HG03139 (cell line): ENCODE data around the gene RBM8A.
"Not testable (repeated sequence)": the region's sequence is repeated elsewhere in the genome, so short reads cannot be mapped to it uniquely, and the experiment has no call there.

Experiments used
- ATAC-seq: cut with Tn5 transposase; IDR thresholded peaks from one replicate; pipeline ENCODE4 v1.9.1; 2021; ENCODE audit not compliant: unreplicated experiment

RBM8A gene

GRCh38 chr1:145956781-145957442 is 29.6 kb upstream of the RBM8A start:
- ATAC-seq = no peak

GRCh38 chr1:145956361-145956760 is 29.1 kb upstream of the RBM8A start:
- ATAC-seq = no peak

DNA sequence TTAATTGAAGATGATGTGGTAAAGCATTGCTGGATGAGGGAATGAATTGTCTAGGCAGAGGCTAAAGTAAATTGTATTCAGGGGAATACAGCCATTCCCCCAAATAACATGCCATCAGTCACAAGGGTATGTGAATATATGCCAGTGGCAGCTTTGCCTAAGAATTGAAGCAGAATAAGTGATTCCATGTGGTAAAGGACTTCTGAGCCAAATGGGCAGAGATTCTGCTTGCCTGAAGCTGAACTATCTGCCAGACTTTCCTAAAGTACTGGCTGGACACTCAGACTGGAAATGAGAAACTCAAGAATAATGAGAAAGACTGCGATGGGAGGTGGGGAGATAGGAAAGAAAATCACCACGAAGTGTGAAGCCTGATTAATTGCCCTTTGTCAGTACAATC is 28.2 kb upstream of the RBM8A start:
- ATAC-seq = no peak

DNA sequence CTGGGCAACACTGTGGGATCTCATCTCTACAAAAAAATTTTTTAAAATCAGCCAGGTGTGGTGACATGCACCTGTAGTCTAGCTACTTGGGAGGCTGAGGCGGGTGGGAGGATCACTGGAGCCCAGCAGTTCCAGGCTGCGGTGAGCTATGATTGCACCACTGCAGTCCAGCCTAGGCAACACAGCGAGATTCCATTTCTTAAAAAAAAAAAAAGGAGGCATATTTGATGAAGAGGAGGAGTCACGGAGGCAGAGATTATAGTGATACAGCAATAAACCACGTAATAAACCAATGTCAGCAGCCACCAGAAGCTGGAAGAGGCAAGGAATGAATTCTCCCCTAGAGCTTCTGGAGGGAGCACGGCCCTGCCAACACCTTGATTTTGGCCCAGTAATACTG is 26.6 kb upstream of the RBM8A start:
- ATAC-seq = no peak

GRCh38 chr1:145952903-145953302 is 25.6 kb upstream of the RBM8A start:
- ATAC-seq = no peak

DNA sequence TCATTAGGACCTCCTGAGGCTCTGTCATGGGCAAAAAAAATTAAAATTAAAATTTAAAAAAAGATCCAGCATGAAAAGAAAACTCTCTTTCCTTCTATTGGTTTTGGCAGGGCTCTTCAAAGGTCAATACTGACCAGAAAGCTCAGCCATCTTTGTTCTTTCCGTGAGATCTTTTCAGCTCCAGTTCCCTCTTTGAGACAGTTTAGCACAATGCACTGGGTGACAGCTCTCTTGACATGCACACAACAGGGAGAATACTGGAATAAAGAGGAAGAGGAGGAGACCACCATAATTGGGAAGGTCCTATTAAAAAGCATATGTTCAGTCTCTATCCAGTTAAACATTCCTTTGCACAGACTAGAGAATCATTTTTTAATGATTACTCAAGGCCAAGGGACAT is 24.2 kb upstream of the RBM8A start:
- ATAC-seq = no peak

DNA sequence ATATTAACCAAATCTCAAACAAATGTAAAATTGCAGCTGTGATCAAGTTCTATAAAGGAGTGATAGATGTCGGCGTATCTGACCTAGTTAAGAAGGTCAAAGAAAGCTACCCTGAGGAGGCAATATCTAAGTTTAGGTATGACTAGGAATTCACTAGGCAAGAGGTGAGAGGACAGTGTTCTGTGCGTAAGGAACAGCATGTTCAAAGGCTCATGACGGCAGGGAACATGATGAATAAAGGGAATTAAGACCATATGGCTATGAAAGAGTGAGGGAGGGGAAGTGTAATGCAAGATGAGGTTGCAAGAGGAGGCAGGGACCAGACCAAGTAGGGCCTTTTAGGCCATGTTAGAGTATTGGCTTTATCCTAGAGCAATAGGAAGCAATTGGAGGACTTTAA is 21.9 kb upstream of the RBM8A start:
- no peak for ATAC-seq

- no peak for ATAC-seq
These were observed 20.3 kb upstream of the RBM8A start for GRCh38 chr1:145947551-145947950.

- ATAC-seq = no peak
These were observed 19.2 kb upstream of the RBM8A start for GRCh38 chr1:145946477-145946986.

- ATAC-seq = no peak
These were observed 17.2 kb upstream of the RBM8A start for GRCh38 chr1:145944532-145944931.

DNA sequence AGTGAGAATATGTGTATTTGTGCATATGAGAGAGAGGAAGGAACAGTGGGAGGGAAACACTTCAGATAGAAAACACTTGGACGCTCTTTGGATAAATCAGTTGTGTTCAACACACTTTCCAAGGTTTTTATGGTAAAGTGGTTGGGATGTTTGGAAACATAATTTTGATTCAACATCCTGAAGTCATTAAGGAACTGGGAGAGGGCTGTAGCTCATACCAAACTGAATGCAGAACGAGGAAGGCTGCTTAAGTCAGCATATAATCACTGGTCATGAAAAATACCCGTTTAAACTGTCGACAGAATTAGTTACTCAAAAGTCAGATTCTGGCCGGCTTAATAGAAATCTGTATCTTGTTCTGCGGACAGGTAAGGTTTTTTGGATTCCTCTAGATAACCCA is 15.6 kb upstream of the RBM8A start:
- ATAC-seq = no peak

DNA sequence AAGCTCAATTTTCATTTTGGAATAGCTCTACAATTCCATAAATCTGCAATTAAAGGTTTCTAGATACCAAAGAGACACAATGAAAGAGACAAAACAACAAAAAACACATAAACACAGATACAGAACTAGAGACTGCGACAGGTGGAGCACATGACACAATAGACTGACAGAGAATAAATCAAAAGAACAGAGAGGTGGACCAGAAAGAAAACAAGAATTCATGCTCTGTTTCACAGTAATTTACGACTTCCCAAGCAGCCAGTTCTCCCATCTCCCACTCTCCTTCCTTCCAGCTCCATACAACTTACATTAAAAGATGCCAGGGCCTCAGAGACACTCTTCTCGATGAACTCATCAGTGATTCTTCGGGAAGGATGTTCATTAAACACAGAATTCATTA is 15.1 kb upstream of the RBM8A start:
- no peak for ATAC-seq

- ATAC-seq = no peak
These were observed 10.2 kb upstream of the RBM8A start for GRCh38 chr1:145937436-145937835.

- no peak for ATAC-seq
These were observed 9.0 kb upstream of the RBM8A start for GRCh38 chr1:145936247-145936646.

- no peak for ATAC-seq
These were observed 8.4 kb upstream of the RBM8A start for GRCh38 chr1:145935708-145936107.

DNA sequence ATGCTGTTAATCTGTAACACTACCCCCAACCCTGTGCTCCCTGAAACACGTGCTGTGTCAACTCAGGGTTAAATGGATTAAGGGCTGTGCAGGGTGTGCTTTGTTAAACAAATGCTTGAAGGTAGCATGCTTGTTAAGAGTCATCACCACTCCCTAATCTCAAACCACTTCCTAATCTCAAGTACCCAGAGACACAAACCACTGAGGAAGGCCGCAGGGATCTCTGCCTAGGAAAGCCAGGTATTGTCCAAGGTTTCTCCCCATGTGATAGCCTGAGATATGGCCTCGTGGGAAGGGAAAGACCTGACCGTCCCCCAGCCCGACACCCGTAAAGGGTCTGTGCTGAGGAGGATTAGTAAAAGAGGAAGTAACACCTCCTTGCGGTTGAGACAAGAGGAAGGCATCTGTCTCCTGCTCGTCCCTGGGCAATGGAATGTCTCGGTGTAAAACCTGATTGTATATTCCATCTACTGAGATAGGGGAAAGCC is 5.3 kb upstream of the RBM8A start:
- ATAC-seq = not testable (repeated sequence)

GRCh38 chr1:145927916-145928643 is 796 bp upstream of the RBM8A start:
- no peak for ATAC-seq

- ATAC-seq = no peak
These were observed 610 bp downstream of the RBM8A start for GRCh38 chr1:145926686-145927062.

- ATAC-seq = no peak
These were observed 5.0 kb downstream of the RBM8A start for GRCh38 chr1:145922266-145922665.

- ATAC-seq = not testable (repeated sequence)
These were observed 7.0 kb downstream of the RBM8A start for GRCh38 chr1:145920297-145920696.

DNA sequence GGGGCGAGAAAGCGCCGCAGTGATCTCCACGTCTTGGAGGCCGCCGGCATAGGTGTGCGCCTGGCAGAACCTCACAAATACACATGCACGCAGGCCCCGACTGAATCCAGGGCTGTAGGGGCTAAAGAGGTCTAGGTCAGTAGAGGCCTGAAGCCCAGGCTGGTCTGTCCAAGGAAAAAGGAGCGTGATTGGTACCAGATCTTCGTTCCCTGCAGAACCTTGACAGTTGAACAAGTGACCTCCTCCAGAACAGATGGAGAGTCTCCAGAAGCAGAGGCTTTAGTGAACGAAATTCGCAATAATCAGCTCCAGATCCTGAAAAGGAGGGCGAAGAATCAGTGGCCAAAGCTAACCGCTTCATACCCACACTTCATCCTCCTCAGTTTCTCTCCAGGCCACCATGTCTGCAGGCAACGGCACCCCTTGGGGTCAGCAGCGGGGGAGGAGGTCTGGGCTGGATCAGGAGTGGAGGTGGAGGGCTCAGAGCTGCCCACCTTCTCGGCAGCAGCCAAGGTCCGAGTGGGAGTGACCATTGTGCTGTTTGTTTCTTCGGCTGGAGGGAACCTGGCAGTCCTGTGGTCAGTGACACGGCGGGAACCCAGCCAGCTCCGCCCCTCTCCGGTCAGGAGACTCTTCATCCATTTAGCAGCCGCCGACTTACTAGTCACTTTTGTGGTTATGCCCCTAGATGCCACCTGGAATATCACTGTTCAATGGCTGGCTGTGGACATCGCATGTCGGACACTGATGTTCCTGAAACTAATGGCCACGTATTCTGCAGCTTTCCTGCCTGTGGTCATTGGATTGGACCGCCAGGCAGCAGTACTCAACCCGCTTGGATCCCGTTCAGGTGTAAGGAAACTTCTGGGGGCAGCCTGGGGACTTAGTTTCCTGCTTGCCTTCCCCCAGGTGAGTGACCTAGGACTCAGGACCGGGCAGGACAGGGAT is 8.0 kb downstream of the RBM8A start:
- ATAC-seq = no peak
